ENCODE data around the gene ZFHX3.
"Not testable (repeated sequence)": the region's sequence is repeated elsewhere in the genome, so short reads cannot be mapped to it uniquely, and the experiment has no call there.

ZFHX3 gene, protein sequence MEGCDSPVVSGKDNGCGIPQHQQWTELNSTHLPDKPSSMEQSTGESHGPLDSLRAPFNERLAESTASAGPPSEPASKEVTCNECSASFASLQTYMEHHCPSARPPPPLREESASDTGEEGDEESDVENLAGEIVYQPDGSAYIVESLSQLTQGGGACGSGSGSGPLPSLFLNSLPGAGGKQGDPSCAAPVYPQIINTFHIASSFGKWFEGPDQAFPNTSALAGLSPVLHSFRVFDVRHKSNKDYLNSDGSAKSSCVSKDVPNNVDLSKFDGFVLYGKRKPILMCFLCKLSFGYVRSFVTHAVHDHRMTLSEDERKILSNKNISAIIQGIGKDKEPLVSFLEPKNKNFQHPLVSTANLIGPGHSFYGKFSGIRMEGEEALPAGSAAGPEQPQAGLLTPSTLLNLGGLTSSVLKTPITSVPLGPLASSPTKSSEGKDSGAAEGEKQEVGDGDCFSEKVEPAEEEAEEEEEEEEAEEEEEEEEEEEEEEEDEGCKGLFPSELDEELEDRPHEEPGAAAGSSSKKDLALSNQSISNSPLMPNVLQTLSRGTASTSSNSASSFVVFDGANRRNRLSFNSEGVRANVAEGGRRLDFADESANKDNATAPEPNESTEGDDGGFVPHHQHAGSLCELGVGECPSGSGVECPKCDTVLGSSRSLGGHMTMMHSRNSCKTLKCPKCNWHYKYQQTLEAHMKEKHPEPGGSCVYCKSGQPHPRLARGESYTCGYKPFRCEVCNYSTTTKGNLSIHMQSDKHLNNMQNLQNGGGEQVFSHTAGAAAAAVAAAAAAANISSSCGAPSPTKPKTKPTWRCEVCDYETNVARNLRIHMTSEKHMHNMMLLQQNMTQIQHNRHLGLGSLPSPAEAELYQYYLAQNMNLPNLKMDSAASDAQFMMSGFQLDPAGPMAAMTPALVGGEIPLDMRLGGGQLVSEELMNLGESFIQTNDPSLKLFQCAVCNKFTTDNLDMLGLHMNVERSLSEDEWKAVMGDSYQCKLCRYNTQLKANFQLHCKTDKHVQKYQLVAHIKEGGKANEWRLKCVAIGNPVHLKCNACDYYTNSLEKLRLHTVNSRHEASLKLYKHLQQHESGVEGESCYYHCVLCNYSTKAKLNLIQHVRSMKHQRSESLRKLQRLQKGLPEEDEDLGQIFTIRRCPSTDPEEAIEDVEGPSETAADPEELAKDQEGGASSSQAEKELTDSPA (N-terminal part only)

DNA sequence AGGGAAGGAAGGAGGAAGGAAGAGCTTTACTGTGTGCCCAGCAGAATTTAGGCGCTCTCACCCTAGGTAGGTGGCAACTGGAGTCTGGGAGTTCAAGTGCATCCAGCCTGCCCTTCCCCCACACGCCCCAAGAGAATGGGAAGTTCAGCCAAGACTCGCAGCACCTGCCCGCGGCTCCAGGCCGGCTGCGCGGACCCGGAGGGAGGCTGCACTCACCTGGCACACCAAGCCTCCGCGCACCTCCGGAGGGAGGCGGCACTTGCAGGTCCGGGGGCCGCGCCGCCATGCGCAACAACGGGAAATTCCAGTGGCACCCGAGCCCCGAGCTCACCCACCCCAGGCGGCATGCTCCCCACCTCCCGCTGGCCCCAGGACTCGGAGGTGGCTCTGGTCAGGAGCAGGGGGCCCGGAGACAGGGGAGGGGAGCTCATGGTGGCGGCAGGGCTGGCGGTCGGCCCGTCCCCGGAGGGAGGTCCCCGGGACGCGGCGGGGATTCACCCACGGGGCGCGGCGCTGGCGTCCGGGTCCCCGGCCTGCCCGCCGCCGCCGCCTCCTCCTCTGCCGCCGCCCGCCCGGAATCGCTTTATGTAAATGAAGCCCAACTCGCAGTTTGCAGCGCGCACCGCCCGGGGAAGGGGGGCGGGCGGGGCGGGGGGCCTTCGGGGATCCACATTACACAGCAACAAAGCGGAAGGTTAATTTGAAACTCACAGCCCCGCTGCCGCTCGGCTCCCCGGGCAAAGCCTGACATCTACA lies at the start of gene ZFHX3:
Gene ZFHX3 (minus strand): TSS at position 593 of the 756 bp plus-strand sequence. CDS start 87,983 bp downstream, outside the sequence.
- DNase-seq (ENCODE audit: low read depth), result no peak

DNA sequence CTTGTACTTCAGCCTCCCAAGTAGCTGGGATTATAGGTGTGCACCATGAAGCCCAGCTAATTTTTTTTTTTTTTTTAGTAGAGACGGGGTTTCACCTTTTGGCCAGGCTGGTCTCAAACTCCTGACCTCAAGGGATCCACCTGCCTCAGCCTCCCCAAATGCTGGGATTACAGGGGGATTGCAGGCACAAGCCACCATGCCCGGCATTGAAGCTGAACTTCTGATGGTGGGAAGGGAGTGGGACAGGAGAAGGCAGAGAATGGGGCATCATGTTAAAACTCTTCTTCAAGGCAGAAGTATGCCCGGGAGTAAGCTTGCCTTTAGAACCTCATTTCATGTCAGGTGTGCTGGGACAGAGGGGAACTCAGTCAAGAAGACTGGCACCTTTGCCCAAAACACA lies 48.6 kb upstream of the ZFHX3 start:
- no peak for DNase-seq (ENCODE audit: low read depth)

DNA sequence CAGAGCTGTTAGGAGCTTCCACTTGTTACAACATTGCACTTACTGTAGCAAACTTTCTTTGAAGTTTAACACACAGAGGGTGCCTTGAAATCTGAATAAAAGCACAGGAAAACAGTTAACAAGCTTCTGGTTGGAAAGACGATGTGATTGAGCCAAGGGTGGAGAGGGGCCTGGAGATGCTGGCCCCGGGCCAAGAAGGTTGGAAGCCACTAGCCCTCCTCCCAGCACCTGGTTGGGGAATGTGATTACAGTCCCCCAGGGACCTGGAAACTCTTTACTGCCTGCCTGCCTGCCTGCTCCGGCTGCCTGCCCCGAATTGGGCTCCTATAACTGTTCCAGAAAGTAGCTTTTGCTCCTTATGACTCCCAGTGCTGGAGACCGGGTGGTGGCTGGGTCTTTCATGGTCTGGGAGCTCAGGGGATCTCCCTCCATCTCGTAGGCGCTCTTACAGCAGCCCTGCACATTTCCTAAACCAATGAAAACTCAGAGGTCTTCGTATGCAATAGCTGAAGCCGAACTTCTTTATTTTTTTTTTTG lies 48.0 kb upstream of the ZFHX3 start:
- no peak for DNase-seq (ENCODE audit: low read depth)

DNA sequence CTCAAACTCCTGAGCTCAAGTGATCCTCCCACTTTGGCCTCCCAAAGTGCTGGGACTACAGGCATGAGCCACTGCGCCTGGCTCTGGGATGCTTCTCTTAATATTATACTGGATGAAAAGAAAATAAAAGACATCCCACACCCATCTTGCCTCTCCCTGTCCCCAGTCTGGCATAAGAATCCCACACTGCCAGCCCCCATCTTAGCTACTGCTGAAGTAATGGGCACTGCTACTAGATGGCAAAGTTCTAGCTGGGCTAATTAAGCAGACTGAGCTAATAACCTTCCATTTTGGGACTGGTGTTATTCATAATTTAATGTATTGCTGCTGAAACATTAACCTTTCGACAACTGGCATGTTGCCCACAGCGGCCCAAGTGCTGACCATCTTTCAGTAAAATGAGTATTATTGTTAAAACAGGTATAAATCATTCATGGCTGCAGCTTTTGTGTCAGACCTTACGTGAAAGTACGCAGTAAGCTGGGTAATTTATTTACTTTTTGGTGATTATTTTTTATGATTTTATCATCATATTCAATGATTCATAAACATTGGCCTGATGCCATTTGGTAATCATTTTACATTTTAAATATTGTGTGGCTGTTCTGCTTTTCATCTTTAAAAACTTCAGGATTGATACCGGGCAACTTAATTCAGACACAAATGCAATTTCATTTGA lies 47.4 kb upstream of the ZFHX3 start:
- no peak for DNase-seq (ENCODE audit: low read depth)

DNA sequence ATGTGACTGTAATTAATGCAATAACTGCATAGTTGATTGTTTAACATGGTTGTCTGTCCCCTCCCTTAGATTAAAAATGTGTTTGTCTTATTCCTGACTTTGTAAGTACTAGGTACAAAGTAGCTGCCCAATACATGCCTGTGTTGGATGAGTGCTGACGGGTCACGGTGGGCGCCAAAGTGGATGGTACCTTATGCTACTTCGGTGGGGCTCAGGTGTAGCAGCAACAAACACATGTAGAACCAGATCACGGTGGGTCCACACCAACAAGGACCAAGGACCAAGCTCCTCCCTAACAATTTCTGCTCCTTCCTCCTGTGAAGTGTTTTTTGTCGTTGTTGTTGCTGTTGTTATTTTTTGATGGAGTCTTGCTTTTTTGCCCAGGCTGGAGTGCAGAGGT lies 46.4 kb upstream of the ZFHX3 start:
- no peak for DNase-seq (ENCODE audit: low read depth)

DNA sequence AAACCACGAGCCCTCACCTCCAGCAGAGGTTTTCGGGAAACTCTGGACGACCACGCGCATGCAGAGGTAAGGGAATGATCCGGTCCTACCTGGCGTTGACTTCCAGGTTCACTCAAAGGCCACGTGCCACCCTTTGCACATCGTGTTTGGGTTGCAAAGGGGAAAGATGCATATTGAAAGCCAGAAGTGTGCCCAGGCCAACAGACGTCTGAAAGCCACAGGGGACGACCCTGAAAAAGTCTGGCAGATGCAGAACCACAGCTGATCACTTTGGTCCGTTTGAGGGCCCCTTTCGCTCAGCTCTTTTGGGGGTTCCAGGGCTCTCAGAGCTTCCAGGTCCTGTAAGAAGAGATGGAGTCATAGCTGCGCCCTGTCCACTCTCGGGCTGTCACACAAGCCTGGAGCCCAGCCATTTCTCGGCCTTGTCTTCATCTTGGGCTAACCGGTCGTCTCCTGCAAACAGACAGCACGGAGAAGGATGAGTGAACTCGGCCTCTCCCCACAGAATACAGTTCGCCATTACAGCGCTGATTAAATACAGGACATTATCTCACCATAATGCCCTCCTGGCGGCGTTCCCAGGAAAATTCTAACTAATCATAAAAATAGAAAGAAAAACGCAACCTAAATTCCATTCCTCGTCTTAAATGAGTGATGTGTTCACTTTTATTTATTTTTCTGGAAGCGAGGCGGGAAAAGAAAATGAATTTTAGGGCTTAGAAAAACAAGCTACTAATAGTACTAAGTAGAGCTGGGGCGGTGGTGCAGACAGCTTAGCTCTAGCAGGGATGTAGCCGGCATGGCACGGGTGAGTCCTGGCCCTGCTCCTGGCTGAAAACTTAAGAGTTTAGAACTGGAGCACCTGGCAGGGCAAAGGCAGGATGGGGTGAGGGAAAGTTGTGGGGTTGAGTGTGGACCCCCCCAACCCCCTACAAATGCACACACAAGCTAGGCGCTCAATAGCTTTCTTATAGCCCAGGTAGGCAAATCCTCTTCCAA lies 45.5 kb upstream of the ZFHX3 start:
- DNase-seq (ENCODE audit: low read depth), result no peak

DNA sequence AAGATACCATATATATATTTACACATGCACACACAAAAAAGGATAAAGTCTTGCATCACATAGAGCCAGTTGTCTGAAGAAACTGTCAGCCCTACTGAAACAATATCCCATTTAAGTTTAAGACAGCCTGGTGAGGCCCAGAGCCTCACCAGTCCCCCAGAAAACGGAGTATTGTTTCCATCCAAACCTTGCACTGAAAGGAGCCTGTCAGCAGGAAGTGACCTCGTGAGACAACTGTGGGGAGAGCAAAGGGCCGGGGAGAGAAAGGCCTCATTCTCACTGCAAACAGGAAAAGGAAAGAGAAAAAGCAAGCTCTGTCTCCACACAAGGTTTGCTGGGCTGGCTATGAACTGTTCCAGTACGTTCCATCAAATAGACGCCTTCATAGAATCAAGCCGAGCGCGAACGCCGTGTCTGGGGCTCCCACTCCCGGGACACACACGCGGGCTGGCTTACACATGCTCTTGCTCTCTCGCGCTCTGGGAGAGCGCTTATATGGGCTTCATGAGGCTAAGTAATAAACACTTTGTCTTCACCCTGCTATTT lies 44.4 kb upstream of the ZFHX3 start:
- DNase-seq (ENCODE audit: low read depth), result no peak

DNA sequence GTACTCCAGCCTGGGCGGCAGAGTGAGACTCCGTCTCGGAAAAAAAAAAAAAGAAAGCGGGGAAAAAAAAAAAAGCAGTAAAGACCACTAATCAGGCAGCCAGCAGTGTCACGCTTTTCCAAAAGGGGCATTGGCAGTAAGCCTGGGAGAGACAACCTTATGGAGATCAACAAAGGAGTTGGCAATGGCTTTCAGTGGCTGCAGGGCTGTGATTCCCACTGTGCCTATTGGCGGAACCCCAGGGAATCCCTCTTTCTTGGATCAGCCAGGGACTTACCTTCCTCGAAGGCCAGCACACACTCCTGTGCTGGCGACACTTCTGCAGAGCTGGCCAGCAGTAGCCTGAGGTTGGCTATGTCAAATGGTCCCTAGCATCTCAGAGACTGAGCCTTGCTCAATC lies 43.2 kb upstream of the ZFHX3 start:
- DNase-seq (ENCODE audit: low read depth), result no peak

DNA sequence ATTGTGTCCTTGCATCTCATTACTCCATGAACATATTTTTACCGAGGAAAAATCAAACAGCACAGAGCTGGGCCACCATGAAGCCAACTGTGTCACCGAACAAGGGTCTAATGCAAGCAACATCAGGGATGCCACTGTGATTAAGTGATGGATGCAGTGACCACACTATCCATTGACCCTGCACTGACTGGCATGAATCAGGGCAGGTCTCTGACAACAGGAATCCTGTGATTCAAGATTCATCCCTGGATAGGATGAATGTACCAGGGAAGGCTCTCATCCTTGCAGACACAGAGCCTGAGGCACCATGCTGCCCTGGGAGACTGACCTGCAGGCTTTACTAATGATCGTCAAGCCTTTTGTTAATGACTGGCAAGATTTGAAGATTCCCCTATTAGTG lies 41.5 kb upstream of the ZFHX3 start:
- no peak for DNase-seq (ENCODE audit: low read depth)

DNA sequence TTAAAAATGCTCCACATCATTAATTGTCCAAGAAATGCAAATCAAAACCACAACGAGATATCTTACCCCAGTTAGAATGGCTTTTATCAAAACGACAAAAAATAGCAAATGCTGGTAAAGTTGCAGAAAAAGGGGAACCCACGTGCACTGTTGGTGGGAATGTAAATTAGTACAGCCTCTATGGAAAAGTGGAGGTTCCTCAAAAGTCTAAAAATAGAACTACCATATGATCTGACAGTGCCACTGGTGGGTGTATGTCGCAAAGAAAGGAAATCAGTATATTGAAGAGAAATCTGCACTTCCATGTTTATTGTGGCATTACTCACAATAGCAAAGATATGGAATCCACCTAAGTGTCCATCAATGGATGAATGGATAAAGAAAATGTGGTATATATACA lies 38.2 kb upstream of the ZFHX3 start:
- no peak for DNase-seq (ENCODE audit: low read depth)

DNA sequence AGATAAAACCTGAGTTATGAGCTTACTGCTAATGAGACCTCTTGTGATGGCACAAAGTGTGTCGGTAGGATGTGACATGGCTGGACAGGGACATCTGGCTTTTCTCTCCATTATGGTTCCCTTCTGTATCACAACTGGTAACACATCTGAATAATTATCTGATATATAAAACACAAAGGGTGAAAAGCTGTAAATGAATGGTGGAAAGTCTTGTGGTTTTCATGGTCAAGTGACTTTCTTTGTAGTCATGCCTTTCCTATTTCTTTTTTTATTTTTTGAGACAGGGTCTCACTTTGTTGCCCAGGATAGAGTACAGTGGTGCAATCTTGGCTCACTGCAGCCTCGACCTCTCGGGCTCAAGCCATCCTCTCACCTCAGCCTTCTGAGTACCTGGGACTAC lies 35.3 kb upstream of the ZFHX3 start:
- DNase-seq (ENCODE audit: low read depth), result no peak

DNA sequence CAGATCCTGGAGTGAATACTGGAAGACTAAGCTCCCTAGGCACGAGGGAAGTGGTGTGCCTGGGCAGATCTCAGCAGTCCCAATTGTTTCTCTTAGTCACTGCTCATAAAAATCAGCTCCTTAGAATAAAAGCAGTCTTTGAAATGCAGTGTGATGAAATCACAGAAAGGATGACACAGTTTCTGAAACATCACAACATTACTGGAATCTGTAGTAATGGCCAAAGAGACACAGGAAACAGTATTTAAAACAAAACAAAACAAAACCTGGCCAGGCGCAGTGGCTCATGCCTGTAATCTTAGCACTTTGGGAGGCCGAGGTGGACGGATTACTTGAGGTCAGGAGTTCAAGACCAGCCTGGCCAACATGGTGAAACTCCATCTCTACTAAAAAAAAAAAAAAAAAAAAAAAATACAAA lies 34.7 kb upstream of the ZFHX3 start:
- DNase-seq (ENCODE audit: low read depth), result peak; percentile 97

DNA sequence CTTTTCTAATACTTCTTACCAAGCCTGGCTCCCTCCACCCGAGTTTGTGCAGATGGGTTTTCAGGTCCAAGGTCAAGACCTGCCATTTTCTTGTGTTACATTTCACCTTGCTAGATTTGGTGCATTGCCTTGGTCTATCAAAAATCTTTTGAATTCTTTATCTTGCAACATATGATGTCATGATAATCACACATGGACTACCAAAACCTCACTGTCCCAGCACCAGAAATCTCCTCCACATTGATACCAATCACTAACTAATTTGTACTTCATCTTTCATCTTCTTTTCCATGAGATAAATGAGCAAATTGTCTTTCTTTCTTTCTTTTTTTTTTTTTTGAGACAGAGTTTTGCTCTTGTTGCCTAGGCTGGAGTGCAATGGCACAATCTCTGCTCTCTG lies 33.0 kb upstream of the ZFHX3 start:
- DNase-seq (ENCODE audit: low read depth), result no peak

DNA sequence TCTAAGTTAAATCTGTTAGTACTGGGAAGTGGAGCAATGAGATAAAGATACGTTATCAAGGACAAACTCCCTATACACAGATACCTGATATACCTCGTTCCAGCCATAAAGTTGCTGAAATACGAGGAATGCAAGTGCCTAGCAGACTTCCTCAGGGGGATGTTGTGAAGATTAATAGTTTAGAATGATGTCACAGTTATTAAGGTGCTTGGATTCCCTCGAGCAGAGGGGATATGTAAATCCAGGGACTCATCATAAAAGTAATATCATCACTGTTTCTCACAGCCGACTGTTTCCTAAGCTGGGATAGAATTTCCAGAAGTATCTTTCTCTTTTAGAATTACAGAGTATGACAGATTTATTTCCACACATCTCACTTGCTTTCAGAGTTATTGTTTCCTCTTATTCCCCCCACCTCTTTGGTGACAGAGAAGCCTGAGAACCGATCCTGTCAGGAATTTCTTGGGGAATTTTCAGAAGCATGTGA lies 28.4 kb upstream of the ZFHX3 start:
- no peak for DNase-seq (ENCODE audit: low read depth)

DNA sequence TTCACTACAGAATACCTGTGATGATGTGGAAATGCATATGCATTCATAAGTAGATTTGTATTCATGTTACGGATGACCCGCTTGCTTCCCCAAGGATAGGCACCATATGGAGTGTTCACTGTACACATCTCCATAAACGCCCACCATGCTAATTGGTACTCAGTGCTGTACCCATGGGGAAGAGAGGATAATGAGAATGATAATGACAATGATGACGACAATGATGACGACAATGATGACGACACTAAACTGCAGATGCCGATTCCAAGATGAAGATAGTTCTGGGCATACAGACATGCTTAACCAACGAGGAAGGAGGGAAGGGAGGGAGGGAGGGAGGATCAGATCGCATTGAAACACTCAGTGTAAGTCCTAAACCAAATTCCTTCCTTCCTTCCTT lies 26.5 kb upstream of the ZFHX3 start:
- no peak for DNase-seq (ENCODE audit: low read depth)

DNA sequence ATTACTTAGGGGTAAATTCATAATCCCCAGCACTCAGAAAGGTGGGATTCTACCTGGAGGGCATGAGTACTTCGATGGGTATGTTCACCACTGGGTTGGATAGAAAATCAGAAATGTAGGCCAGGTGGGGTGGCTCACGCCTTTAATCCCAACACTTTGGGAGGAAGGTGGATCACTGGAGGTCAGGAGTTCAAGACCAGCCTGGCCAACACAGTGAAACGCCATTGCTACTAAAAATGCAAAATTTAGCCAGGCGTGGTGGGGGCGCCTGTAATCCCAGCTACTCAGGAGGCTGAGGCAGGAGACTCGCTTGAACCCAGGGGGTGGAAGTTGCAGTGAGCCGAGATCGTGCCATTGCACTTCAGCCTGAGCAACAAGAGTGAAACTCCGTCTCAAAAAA lies 24.1 kb upstream of the ZFHX3 start:
- DNase-seq (ENCODE audit: low read depth), result not testable (repeated sequence)

DNA sequence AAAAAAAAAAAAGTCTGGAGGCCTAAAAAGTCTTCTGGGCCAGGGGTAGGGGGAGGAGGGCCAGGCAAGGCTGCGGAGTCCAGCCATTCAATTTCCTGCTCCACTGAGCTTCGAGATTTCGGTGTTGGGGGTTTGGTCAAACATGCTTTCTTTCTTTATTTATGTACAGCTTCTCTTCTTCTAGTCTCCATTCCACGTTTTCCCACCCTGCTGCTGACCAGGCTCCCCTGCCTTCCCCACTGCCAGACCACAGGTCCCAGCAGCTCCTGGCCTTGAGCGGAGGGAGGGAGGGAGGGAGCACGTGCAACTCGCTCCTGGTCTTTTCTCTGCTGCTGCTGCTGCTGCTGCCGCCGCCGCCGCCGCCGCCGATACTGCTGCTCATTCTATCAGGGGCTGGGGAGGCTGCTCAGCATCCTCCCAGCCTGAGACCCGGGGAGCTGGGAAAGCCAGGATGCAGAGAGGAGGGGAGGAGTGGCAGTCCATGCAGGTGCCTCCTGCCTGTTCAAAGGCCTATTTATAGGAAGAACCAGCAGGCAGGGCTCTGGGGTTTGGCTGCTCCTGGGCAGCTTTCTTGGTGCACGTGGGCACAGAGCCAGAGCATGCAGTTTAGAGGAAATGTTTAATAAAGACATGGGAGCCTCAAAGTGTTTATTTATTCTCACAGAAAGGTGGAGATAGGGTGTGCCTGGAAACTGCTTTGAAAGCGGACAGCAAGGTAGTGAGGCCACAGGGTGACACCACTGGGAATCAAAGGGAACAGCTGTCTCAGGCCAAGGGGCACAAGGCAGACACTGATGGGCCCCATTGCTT lies 23.4 kb upstream of the ZFHX3 start:
- DNase-seq (ENCODE audit: low read depth), result no peak

DNA sequence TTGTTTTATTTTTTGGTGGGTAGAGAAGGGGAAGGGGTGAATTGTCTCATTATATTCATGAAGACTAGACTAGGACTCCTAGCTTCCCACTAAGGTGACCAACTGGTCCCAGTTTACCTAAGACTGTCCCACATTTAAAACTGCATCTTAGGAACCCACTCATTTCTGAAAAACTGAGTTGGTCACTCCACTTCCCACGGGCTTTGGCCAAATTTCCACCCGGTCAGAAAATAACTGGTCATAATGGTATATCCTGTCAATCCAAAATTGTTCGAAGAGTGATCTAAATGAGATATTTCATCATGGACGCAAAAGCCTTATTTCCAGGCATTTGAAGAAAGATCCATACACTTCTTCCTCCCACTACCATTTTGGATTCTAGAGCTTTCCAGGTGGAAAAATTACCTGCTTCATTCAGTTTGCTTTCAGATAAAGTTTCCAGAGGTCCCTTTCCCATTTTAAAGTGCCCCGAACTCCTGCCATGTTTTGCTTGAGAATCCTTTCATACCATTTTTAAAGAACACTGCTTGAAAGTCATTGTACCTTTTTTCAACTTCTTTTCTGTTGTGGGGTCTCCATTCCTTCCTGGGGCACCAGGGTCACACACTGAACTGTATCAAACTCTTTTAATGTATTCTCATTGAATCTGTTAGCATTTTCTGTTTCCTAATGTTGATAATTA lies 21.8 kb upstream of the ZFHX3 start:
- no peak for DNase-seq (ENCODE audit: low read depth)

All from HS-5 (cell line).